Choroid plexus epithelial cell (primary cell): ENCODE measurements around the gene SLC26A8.
"Not testable (repeated sequence)": the region's sequence is repeated elsewhere in the genome, so short reads cannot be mapped to it uniquely, and the experiment has no call there.

ENCODE experiments used
- DNase-seq: peaks from one replicate; pipeline ENCODE4 v3.0.0-alpha.2; 2010; ENCODE audit warnings: low read depth
- H3K4me3 ChIP-seq: 2 replicates; pipeline ENCODE4 v1.5.1; 2011; ENCODE audit warnings: low read depth, mild to moderate bottlenecking, control low read depth, low read length, moderate library complexity
- CTCF ChIP-seq: conservative IDR thresholded peaks from 2 replicates; pipeline ENCODE4 v1.5.1; 2011; ENCODE audit warnings: low read depth, mild to moderate bottlenecking, control low read depth, inconsistent platforms, low read length, moderate library complexity

The SLC26A8 gene

GRCh38 chr6:35914536-35914935, 109.9 kb downstream of the SLC26A8 start:
- TF ChIP-seq CTCF, result no peak
- no peak for DNase-seq
- no peak overlapping the region for H3K4me3 ChIP-seq

- peak; percentile 31 for DNase-seq
- TF ChIP-seq CTCF, result no peak
- no peak overlapping the region for H3K4me3 ChIP-seq
These were observed 112.4 kb downstream of the SLC26A8 start for GRCh38 chr6:35911871-35912653.

GRCh38 chr6:35909571-35909970, 114.9 kb downstream of the SLC26A8 start:
- not testable (repeated sequence) for H3K4me3 ChIP-seq, DNase-seq

GRCh38 chr6:35908753-35909401, 115.6 kb downstream of the SLC26A8 start:
- DNase-seq, H3K4me3 ChIP-seq: not testable (repeated sequence)

DNA sequence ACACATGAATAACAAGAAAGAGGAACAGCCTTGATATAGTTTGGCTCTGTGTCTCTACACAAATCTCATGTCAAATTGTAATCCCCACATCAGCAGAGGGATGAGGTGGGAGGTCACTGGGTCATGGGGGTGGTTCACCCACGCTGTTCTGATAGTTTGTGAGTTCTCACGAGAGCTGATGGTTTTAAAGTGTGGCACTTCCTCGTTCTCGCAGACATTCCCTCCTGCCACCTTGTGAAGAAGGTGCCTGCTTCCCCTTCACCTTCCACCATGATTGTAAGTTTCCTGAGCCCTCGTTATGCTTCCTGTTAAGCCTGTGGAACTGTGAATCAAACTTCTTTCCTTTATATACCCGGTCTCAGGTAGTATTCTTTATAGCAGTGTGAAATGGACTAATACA, 116.7 kb downstream of the SLC26A8 start:
- DNase-seq, result no peak
- TF ChIP-seq CTCF, result no peak
- no peak overlapping the region for H3K4me3 ChIP-seq

- DNase-seq, result peak; percentile 38
- no peak for TF ChIP-seq CTCF
- H3K4me3 ChIP-seq, result no peak overlapping the region
These were observed 118.0 kb downstream of the SLC26A8 start for GRCh38 chr6:35906499-35906846.

- H3K4me3 ChIP-seq, result no peak overlapping the region
- DNase-seq, result peak; percentile 24
- no peak for TF ChIP-seq CTCF
These were observed 118.5 kb downstream of the SLC26A8 start for GRCh38 chr6:35905841-35906498.
